Chondrocyte (in vitro differentiated cells): Measurements from ENCODE around the gene APP. TPM values are rescaled to one million over a fixed set of nuclear protein-coding genes. Genes with fewer than 3 reads are reported as not detected.

ENCODE experiments used
- DNase-seq: peaks from one replicate; pipeline ENCODE4 v3.0.0; 2021; ENCODE audit warnings: mixed read lengths, low spot score
- H3K27ac Mint-ChIP-seq: one replicate; pipeline ENCODE4 v1.8.0; 2021; ENCODE audit warnings: mild to moderate bottlenecking, moderate library complexity, mixed read lengths; ENCODE audit not compliant: unreplicated experiment
- H3K27me3 Mint-ChIP-seq: 2 replicates; pipeline ENCODE4 v1.8.0; 2021; ENCODE audit warnings: low read depth, mixed read lengths
- H3K36me3 Mint-ChIP-seq: 2 replicates; pipeline ENCODE4 v1.8.0; 2021; ENCODE audit warnings: low read depth, mixed read lengths
- H3K4me1 Mint-ChIP-seq: 2 replicates; pipeline ENCODE4 v1.8.0; 2021; ENCODE audit warnings: low read depth, mild to moderate bottlenecking, mixed read lengths
- H3K4me3 Mint-ChIP-seq: one replicate; pipeline ENCODE4 v1.8.0; 2021; ENCODE audit warnings: mild to moderate bottlenecking, moderate library complexity, mixed read lengths; ENCODE audit not compliant: unreplicated experiment
- H3K9me3 Mint-ChIP-seq: 2 replicates; pipeline ENCODE4 v1.8.0; 2021; ENCODE audit warnings: low read depth, mixed read lengths
- CTCF ChIP-seq: fragments of 200-600 bp; sonication (generic); IDR thresholded peaks from 2 replicates; pipeline ENCODE4 v1.5.0; 2021; ENCODE audit warnings: antibody characterized with exemption, mild to moderate bottlenecking, moderate library complexity
- total RNA-seq: library from RNA; stranded (reverse); gene quantifications from 3 replicates; pipeline ENCODE4 v1.2.1, GENCODE V29; 2021

The APP gene
- total RNA-seq, 1 donor from 2014 or later = 442 TPM

GRCh38 chr21:26130249-26130881 lies 40.2 kb downstream of the APP start:
- DNase-seq = no peak
- Mint-ChIP-seq H3K27ac (peak overlapping the region; percentile 60), H3K4me3 (no peak overlapping the region), H3K4me1 (peaks cover 47% of the 10 kb centered on the region), H3K27me3 (no peaks in the 10 kb centered on the region), H3K9me3 (no peaks in the 10 kb centered on the region), H3K36me3 (no peaks in the 10 kb centered on the region)
- TF ChIP-seq CTCF = no peak

GRCh38 chr21:26127918-26128317 lies 42.7 kb downstream of the APP start:
- no peaks in the 10 kb centered on the region for H3K36me3 Mint-ChIP-seq
- TF ChIP-seq CTCF = no peak
- H3K4me1 Mint-ChIP-seq = peaks cover 71% of the 10 kb centered on the region
- no peaks in the 10 kb centered on the region for H3K9me3 Mint-ChIP-seq
- H3K27ac Mint-ChIP-seq = peak overlapping the region; percentile 82
- DNase-seq = no peak
- H3K27me3 Mint-ChIP-seq = no peaks in the 10 kb centered on the region
- H3K4me3 Mint-ChIP-seq = peak overlapping the region; percentile 14

- DNase-seq = no peak
- no peaks in the 10 kb centered on the region for H3K9me3 Mint-ChIP-seq
- peak overlapping the region; percentile 82 for H3K27ac Mint-ChIP-seq
- peak overlapping the region; percentile 14 for H3K4me3 Mint-ChIP-seq
- peaks cover 75% of the 10 kb centered on the region for H3K4me1 Mint-ChIP-seq
- TF ChIP-seq CTCF = no peak
- H3K27me3 Mint-ChIP-seq = no peaks in the 10 kb centered on the region
- H3K36me3 Mint-ChIP-seq = no peaks in the 10 kb centered on the region
Observed at GRCh38 chr21:26127073-26127814, 43.3 kb downstream of the APP start.

GRCh38 chr21:26126168-26126553 lies 44.4 kb downstream of the APP start:
- no peaks in the 10 kb centered on the region for H3K27me3 Mint-ChIP-seq
- H3K36me3 Mint-ChIP-seq = no peaks in the 10 kb centered on the region
- DNase-seq = no peak
- no peak overlapping the region for H3K4me3 Mint-ChIP-seq
- TF ChIP-seq CTCF = no peak
- no peak overlapping the region for H3K27ac Mint-ChIP-seq
- no peaks in the 10 kb centered on the region for H3K9me3 Mint-ChIP-seq
- H3K4me1 Mint-ChIP-seq = peaks cover 75% of the 10 kb centered on the region

- no peak for DNase-seq
Observed at GRCh38 chr21:26125433-26126167, 45.0 kb downstream of the APP start.

More at GRCh38 chr21:26125433-26126167, 45.0 kb downstream of the APP start:
- Mint-ChIP-seq H3K36me3 (no peaks in the 10 kb centered on the region), H3K27ac (peak overlapping the region; percentile 38), H3K9me3 (no peaks in the 10 kb centered on the region), H3K27me3 (no peaks in the 10 kb centered on the region), H3K4me3 (no peak overlapping the region), H3K4me1 (peaks cover 72% of the 10 kb centered on the region)
- no peak for TF ChIP-seq CTCF
